Dendritic cell treated with granulocyte-macrophage colony-stimulating factor and Interleukin-4, amounts not matched to agents 40 ng/mL and 50 ng/mL, for 4 days (primary cell): ENCODE results near the gene KRTAP10-10.
"Not testable (repeated sequence)": the region's sequence is repeated elsewhere in the genome, so short reads cannot be mapped to it uniquely, and the experiment has no call there.

ENCODE experiments used
- H3K27ac Mint-ChIP-seq: one replicate; pipeline ENCODE4 v1.8.0; 2022; ENCODE audit warnings: mild to moderate bottlenecking, mixed read lengths
- H3K27me3 Mint-ChIP-seq: one replicate; pipeline ENCODE4 v1.8.0; 2022; ENCODE audit warnings: mild to moderate bottlenecking, mixed read lengths
- H3K36me3 Mint-ChIP-seq: one replicate; pipeline ENCODE4 v1.8.0; 2022; ENCODE audit warnings: low read depth, mixed read lengths
- H3K4me1 Mint-ChIP-seq: one replicate; pipeline ENCODE4 v1.8.0; 2022; ENCODE audit warnings: low read depth, mixed read lengths
- H3K4me3 Mint-ChIP-seq: one replicate; pipeline ENCODE4 v1.8.0; 2022; ENCODE audit warnings: mild to moderate bottlenecking, moderate library complexity, mixed read lengths
- H3K9me3 Mint-ChIP-seq: one replicate; pipeline ENCODE4 v1.8.0; 2022; ENCODE audit warnings: mixed read lengths
- intact Hi-C: fragments of 100-400 bp; cut with micrococcal nuclease; formaldehyde crosslinking; loops from one replicate; pipeline ENCODE4 v1.15.0; 2022

KRTAP10-10 gene

GRCh38 chr21:44658541-44658910 is 21.4 kb downstream of the KRTAP10-10 start:
- Mint-ChIP-seq H3K36me3 (no peaks in the 10 kb centered on the region), H3K9me3 (peaks cover 41% of the 10 kb centered on the region), H3K27ac (no peak overlapping the region), H3K4me3 (no peak overlapping the region), H3K4me1 (no peaks in the 10 kb centered on the region), H3K27me3 (peaks cover 23% of the 10 kb centered on the region)
- intact Hi-C loops = no loop called here

- Mint-ChIP-seq H3K27ac (no peak overlapping the region), H3K4me1 (no peaks in the 10 kb centered on the region), H3K9me3 (peaks cover 41% of the 10 kb centered on the region), H3K27me3 (peaks cover 21% of the 10 kb centered on the region), H3K4me3 (no peak overlapping the region), H3K36me3 (no peaks in the 10 kb centered on the region)
- intact Hi-C loops = no loop called here
These were observed 21.9 kb downstream of the KRTAP10-10 start for GRCh38 chr21:44658913-44659595.

- H3K4me3 Mint-ChIP-seq, H3K27ac Mint-ChIP-seq, H3K4me1 Mint-ChIP-seq, H3K36me3 Mint-ChIP-seq, intact Hi-C loops: not testable (repeated sequence)
- Mint-ChIP-seq H3K9me3 (peaks cover 31% of the 10 kb centered on the region), H3K27me3 (peaks cover 27% of the 10 kb centered on the region)
These were observed 24.4 kb downstream of the KRTAP10-10 start for GRCh38 chr21:44661567-44661966.

- Mint-ChIP-seq H3K4me1 (no peaks in the 10 kb centered on the region), H3K27ac (no peak overlapping the region), H3K4me3 (no peak overlapping the region), H3K36me3 (no peaks in the 10 kb centered on the region), H3K9me3 (peaks cover 10% of the 10 kb centered on the region), H3K27me3 (peaks cover 26% of the 10 kb centered on the region)
- intact Hi-C loops = no loop called here
These were observed 27.5 kb downstream of the KRTAP10-10 start for GRCh38 chr21:44664691-44665090.

GRCh38 chr21:44666401-44667320 is 29.5 kb downstream of the KRTAP10-10 start, which contains the start of gene KRTAP12-2:
Gene KRTAP12-2 (minus strand): TSS chr21:44666927. CDS start chr21:44666886, 41 bp downstream.
- intact Hi-C loops = no loop called here
- Mint-ChIP-seq H3K27ac (no peak within 1 kb of the TSS), H3K4me3 (no peak within 1 kb of the TSS), H3K27me3 (peaks cover 23% of the 10 kb centered on the region), H3K36me3 (no peaks in the 10 kb centered on the region), H3K9me3 (peaks cover 24% of the 10 kb centered on the region), H3K4me1 (no peaks in the 10 kb centered on the region)

- intact Hi-C loops = no loop called here
- no peak overlapping the region for H3K4me3 Mint-ChIP-seq
- peaks cover 31% of the 10 kb centered on the region for H3K9me3 Mint-ChIP-seq
- no peaks in the 10 kb centered on the region for H3K36me3 Mint-ChIP-seq
- H3K27ac Mint-ChIP-seq = no peak overlapping the region
- H3K27me3 Mint-ChIP-seq = peaks cover 18% of the 10 kb centered on the region
- no peaks in the 10 kb centered on the region for H3K4me1 Mint-ChIP-seq
These were observed 30.5 kb downstream of the KRTAP10-10 start for GRCh38 chr21:44667612-44668011.

- intact Hi-C loops = no loop called here
- no peak overlapping the region for H3K4me3 Mint-ChIP-seq
- no peak overlapping the region for H3K27ac Mint-ChIP-seq
- peaks cover 48% of the 10 kb centered on the region for H3K9me3 Mint-ChIP-seq
- peaks cover 20% of the 10 kb centered on the region for H3K27me3 Mint-ChIP-seq
- H3K36me3 Mint-ChIP-seq = no peaks in the 10 kb centered on the region
- H3K4me1 Mint-ChIP-seq = no peaks in the 10 kb centered on the region
These were observed 33.7 kb downstream of the KRTAP10-10 start for GRCh38 chr21:44670642-44671432.

GRCh38 chr21:44671911-44672310 is 34.8 kb downstream of the KRTAP10-10 start:
- intact Hi-C loops = no loop called here
- Mint-ChIP-seq H3K9me3 (peaks cover 48% of the 10 kb centered on the region), H3K36me3 (no peaks in the 10 kb centered on the region), H3K27me3 (peaks cover 17% of the 10 kb centered on the region), H3K27ac (no peak overlapping the region), H3K4me1 (no peaks in the 10 kb centered on the region), H3K4me3 (no peak overlapping the region)

GRCh38 chr21:44677881-44678280 is 40.7 kb downstream of the KRTAP10-10 start:
- no peak overlapping the region for H3K27ac Mint-ChIP-seq
- intact Hi-C loops = no loop called here

GRCh38 chr21:44681152-44681551 is 44.0 kb downstream of the KRTAP10-10 start:
- Mint-ChIP-seq H3K27me3 (peaks cover 15% of the 10 kb centered on the region), H3K36me3 (no peaks in the 10 kb centered on the region), H3K4me3 (no peak overlapping the region), H3K9me3 (no peaks in the 10 kb centered on the region), H3K27ac (no peak overlapping the region), H3K4me1 (no peaks in the 10 kb centered on the region)
- intact Hi-C loops = no loop called here

More at GRCh38 chr21:44677881-44678280, 40.7 kb downstream of the KRTAP10-10 start:
- no peak overlapping the region for H3K4me3 Mint-ChIP-seq
- H3K36me3 Mint-ChIP-seq = no peaks in the 10 kb centered on the region
- no peaks in the 10 kb centered on the region for H3K4me1 Mint-ChIP-seq
- H3K27me3 Mint-ChIP-seq = peaks cover 18% of the 10 kb centered on the region
- H3K9me3 Mint-ChIP-seq = peaks cover 14% of the 10 kb centered on the region

GRCh38 chr21:44681861-44682579 is 44.9 kb downstream of the KRTAP10-10 start, which contains the start of gene KRTAP12-1:
Gene KRTAP12-1 (minus strand): TSS chr21:44682163. CDS start chr21:44682123, 40 bp downstream.
- H3K9me3 Mint-ChIP-seq = no peaks in the 10 kb centered on the region
- no peaks in the 10 kb centered on the region for H3K4me1 Mint-ChIP-seq
- H3K4me3 Mint-ChIP-seq = no peak within 1 kb of the TSS
- H3K36me3 Mint-ChIP-seq = no peaks in the 10 kb centered on the region
- intact Hi-C loops = no loop called here
- peaks cover 18% of the 10 kb centered on the region for H3K27me3 Mint-ChIP-seq
- H3K27ac Mint-ChIP-seq = no peak within 1 kb of the TSS

- intact Hi-C loops = no loop called here
- Mint-ChIP-seq H3K36me3 (no peaks in the 10 kb centered on the region), H3K27ac (no peak overlapping the region), H3K9me3 (no peaks in the 10 kb centered on the region), H3K27me3 (peaks cover 22% of the 10 kb centered on the region), H3K4me3 (no peak overlapping the region), H3K4me1 (no peaks in the 10 kb centered on the region)
These were observed 45.5 kb downstream of the KRTAP10-10 start for GRCh38 chr21:44682580-44683151.

GRCh38 chr21:44684077-44684476 is 46.9 kb downstream of the KRTAP10-10 start:
- H3K27me3 Mint-ChIP-seq = peaks cover 24% of the 10 kb centered on the region

More at GRCh38 chr21:44684077-44684476, 46.9 kb downstream of the KRTAP10-10 start:
- intact Hi-C loops = no loop called here
- H3K36me3 Mint-ChIP-seq = no peaks in the 10 kb centered on the region
- H3K9me3 Mint-ChIP-seq = no peaks in the 10 kb centered on the region
- no peak overlapping the region for H3K27ac Mint-ChIP-seq
- no peak overlapping the region for H3K4me3 Mint-ChIP-seq
- H3K4me1 Mint-ChIP-seq = no peaks in the 10 kb centered on the region
